ENCODE data around the gene PRPSAP1. TPM values are rescaled to one million over a fixed set of nuclear protein-coding genes. Genes with fewer than 3 reads are reported as not detected.

Gene PRPSAP1
- total RNA-seq, 1 experiment from 2014 or later: 63.3 TPM

DNA sequence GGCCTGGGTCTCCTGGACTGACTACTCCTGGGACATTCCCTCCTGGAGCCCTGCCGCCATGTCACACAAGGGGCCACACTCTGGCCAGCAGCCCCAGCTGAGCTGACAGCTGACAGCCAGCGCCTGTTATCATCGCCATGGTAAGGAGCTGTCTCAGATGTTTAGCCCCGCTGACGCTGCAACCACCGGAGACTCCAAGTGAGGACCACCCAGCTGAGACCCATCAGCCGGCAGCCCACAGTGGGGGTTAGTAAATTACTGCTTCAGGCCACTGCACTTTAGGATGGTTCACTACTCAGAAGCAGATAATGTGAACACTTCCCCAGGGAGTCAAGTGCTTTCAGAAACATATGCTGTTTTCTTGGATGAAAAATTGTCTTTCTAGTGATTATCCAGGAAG is 16.1 kb upstream of the PRPSAP1 start:
- Histone ChIP-seq H3K27me3 (ENCODE audit: insufficient read depth, low read depth) (no peaks in the 10 kb centered on the region), H2AFZ (no peak overlapping the region), H3K79me2 (ENCODE audit: low read depth) (no peaks in the 10 kb centered on the region), H4K20me1 (ENCODE audit: insufficient read depth) (no peaks in the 10 kb centered on the region), H3K4me1 (replicated peaks; ENCODE audit: insufficient read depth) (no peaks in the 10 kb centered on the region), H3K4me2 (no peak overlapping the region), H3K27ac (no peak overlapping the region), H3K36me3 (ENCODE audit: low read depth) (no peaks in the 10 kb centered on the region), H3K9me2 (ENCODE audit: insufficient read depth) (no peaks in the 10 kb centered on the region), H3K9me3 (ENCODE audit: insufficient read depth, low read depth) (no peaks in the 10 kb centered on the region), H3F3A (ENCODE audit: insufficient read depth, low read depth) (peaks cover 4% of the 10 kb centered on the region; the same call in 1 of the 2 replicates), H3K4me3 (no peak overlapping the region)
- ChIA-PET CTCF (interaction anchor here (0.6 to 1.9 kb wide), 5 partner anchors 16 to 428 kb away, joined by 3 to 11 read pairs (median 5); partner anchors contain the start of gene PRPSAP1), POLR2A (ENCODE audit: unreplicated experiment) (interaction anchor here (0.5 to 1.2 kb wide), 2 partner anchors 16 to 123 kb away, joined by 3 read pairs; no protein-coding TSS in a partner anchor)
- no peak for DNase-seq
- intact Hi-C loops (cut with micrococcal nuclease; ENCODE audit: unreplicated experiment): no loop called here
- no peak for TF ChIP-seq EZH2 (IDR thresholded peaks at IDR 0.05; ENCODE audit: low read depth)
- TF ChIP-seq, protein P1, sequence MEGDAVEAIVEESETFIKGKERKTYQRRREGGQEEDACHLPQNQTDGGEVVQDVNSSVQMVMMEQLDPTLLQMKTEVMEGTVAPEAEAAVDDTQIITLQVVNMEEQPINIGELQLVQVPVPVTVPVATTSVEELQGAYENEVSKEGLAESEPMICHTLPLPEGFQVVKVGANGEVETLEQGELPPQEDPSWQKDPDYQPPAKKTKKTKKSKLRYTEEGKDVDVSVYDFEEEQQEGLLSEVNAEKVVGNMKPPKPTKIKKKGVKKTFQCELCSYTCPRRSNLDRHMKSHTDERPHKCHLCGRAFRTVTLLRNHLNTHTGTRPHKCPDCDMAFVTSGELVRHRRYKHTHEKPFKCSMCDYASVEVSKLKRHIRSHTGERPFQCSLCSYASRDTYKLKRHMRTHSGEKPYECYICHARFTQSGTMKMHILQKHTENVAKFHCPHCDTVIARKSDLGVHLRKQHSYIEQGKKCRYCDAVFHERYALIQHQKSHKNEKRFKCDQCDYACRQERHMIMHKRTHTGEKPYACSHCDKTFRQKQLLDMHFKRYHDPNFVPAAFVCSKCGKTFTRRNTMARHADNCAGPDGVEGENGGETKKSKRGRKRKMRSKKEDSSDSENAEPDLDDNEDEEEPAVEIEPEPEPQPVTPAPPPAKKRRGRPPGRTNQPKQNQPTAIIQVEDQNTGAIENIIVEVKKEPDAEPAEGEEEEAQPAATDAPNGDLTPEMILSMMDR (conservative IDR thresholded peaks at IDR 0.05): no peak
- no TSS peak for BruUV-seq (replicated peaks)

DNA sequence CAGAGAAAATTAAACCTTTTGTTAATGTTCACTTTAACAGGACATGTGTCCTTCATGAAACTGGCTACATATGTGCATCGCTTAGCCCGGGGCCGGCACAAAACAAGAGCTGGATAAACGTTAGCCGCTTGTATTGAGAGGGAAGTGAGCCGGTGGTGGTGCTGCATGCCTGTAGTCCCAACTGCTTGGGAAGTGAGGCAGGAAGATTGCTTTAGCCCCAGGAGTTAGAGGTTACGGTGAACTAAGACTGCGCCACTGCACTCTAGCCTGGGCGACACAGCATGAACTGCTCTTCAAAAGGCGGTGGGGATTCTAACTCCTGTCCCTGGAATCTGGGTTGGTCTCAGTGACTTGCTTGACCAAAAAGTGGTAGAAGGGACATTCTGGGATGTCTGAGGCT is 15.7 kb upstream of the PRPSAP1 start:
- BruUV-seq (replicated peaks): no TSS peak
- no peak overlapping the region for H3K27ac ChIP-seq
- H3K36me3 ChIP-seq (ENCODE audit: low read depth): no peaks in the 10 kb centered on the region
- ChIA-PET CTCF (interaction anchor here (0.6 to 1.9 kb wide), 5 partner anchors 15 to 1830 kb away, joined by 3 to 11 read pairs (median 9); partner anchors contain the start of gene PRPSAP1), POLR2A (ENCODE audit: unreplicated experiment) (no interaction called here)
- no peaks in the 10 kb centered on the region for H3K79me2 ChIP-seq (ENCODE audit: low read depth)
- no peak overlapping the region for H2AFZ ChIP-seq
- no peaks in the 10 kb centered on the region for H3K4me1 ChIP-seq (replicated peaks; ENCODE audit: insufficient read depth)
- H3K4me3 ChIP-seq: no peak overlapping the region
- DNase-seq: no peak
- TF ChIP-seq EZH2 (IDR thresholded peaks at IDR 0.05; ENCODE audit: low read depth): no peak
- TF ChIP-seq, protein P1 (conservative IDR thresholded peaks at IDR 0.05): no peak
- intact Hi-C loops (cut with micrococcal nuclease; ENCODE audit: unreplicated experiment): no loop called here
- peaks cover 4% of the 10 kb centered on the region; the same call in 1 of the 2 replicates for H3F3A ChIP-seq (ENCODE audit: insufficient read depth, low read depth)
- no peaks in the 10 kb centered on the region for H3K27me3 ChIP-seq (ENCODE audit: insufficient read depth, low read depth)
- H4K20me1 ChIP-seq (ENCODE audit: insufficient read depth): no peaks in the 10 kb centered on the region
- H3K4me2 ChIP-seq: no peak overlapping the region
- H3K9me3 ChIP-seq (ENCODE audit: insufficient read depth, low read depth): no peaks in the 10 kb centered on the region
- no peaks in the 10 kb centered on the region for H3K9me2 ChIP-seq (ENCODE audit: insufficient read depth)

DNA sequence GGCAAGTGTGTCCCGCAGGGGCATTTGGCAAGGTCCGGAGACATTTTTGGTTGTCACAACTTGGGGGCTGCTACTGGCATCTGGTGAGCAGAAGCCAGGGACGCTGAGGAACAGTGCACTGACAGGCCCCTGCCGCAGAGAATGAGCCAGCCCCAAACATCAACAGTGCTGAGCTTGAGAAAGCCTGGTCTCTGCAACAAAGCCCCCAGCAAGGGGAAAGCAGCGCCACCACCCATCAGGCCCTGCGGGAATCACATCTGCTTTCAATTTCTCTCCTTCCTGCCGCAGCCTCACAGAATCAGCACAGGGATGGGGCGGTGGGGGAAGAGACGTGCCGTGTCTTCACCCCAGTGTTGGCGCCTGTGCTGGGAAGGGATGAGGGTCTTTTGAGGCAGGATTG is 14.8 kb upstream of the PRPSAP1 start:
- TF ChIP-seq, protein P1 (conservative IDR thresholded peaks at IDR 0.05): no peak
- no peak for TF ChIP-seq EZH2 (IDR thresholded peaks at IDR 0.05; ENCODE audit: low read depth)
- Histone ChIP-seq H3K9me3 (ENCODE audit: insufficient read depth, low read depth) (no peaks in the 10 kb centered on the region), H3K4me3 (no peak overlapping the region), H3F3A (ENCODE audit: insufficient read depth, low read depth) (peaks cover 4% of the 10 kb centered on the region; the same call in 1 of the 2 replicates), H3K9me2 (ENCODE audit: insufficient read depth) (no peaks in the 10 kb centered on the region), H3K27me3 (ENCODE audit: insufficient read depth, low read depth) (no peaks in the 10 kb centered on the region), H3K4me2 (no peak overlapping the region), H3K4me1 (replicated peaks; ENCODE audit: insufficient read depth) (no peaks in the 10 kb centered on the region), H3K79me2 (ENCODE audit: low read depth) (no peaks in the 10 kb centered on the region), H4K20me1 (ENCODE audit: insufficient read depth) (no peaks in the 10 kb centered on the region), H3K27ac (no peak overlapping the region), H2AFZ (no peak overlapping the region), H3K36me3 (ENCODE audit: low read depth) (no peaks in the 10 kb centered on the region)
- intact Hi-C loops (cut with micrococcal nuclease; ENCODE audit: unreplicated experiment): no loop called here
- DNase-seq: no peak
- no TSS peak for BruUV-seq (replicated peaks)
- ChIA-PET CTCF (interaction anchor here (0.7 kb wide), 2 partner anchors 21 to 1831 kb away, joined by 9 to 10 read pairs; no protein-coding TSS in a partner anchor), POLR2A (ENCODE audit: unreplicated experiment) (no interaction called here)
